AG04450 (cell line): ENCODE results near the gene EFHD1. TPM values are rescaled to one million over a fixed set of nuclear protein-coding genes. Genes with fewer than 3 reads are reported as not detected.

Experiments used
- CTCF ChIA-PET: fragments of 300-600, 350-600 bp; formaldehyde crosslinking; extraction: SDS; loops from one replicate; lab custom pipeline; 2022; ENCODE audit warnings: antibody characterized with exemption, inconsistent platforms; lab: Charles Lee
- POLR2A ChIA-PET: fragments of 350-600 bp; formaldehyde crosslinking; extraction: SDS; loops from one replicate; lab custom pipeline; 2021; ENCODE audit warnings: antibody characterized with exemption, inconsistent platforms; lab: Yijun Ruan, JAX
- DNase-seq: peaks from one replicate; pipeline ENCODE4 v3.0.0-alpha.2; 2011; ENCODE audit warnings: low read depth, low spot score
- H3K27ac ChIP-seq: one replicate; pipeline ENCODE4 v1.5.1; 2012; ENCODE audit warnings: low read depth, low read length, control low read depth
- H3K27me3 ChIP-seq: one replicate; pipeline ENCODE4 v1.6.0; 2012; ENCODE audit warnings: low read length; ENCODE audit not compliant: control insufficient read depth, insufficient read depth
- H3K4me3 ChIP-seq: 2 replicates; pipeline ENCODE4 v1.5.1; 2011; ENCODE audit warnings: mild to moderate bottlenecking, low read depth, low read length, control low read depth
- H3K9me3 ChIP-seq: 2 replicates; pipeline ENCODE4 v1.5.1; 2012; ENCODE audit warnings: low read length; ENCODE audit not compliant: control insufficient read depth, insufficient read depth
- CTCF ChIP-seq: IDR thresholded peaks from 2 replicates; pipeline ENCODE4 v1.5.1; 2011; ENCODE audit warnings: low read depth, low read length, control low read depth, inconsistent platforms
- polyA minus RNA-seq: library from RNA; depleted of rRNA, polyadenylated mRNA; stranded (reverse); fragments of >200 nt; gene quantifications from 2 replicates; pipeline ENCODE4 v1.2.3, GENCODE V29; 2011; rRNA and poly(A)+ RNA removed
- polyA plus RNA-seq: library from polyadenylated mRNA; depleted of rRNA; stranded (reverse); fragments of >200 nt; gene quantifications from 2 replicates; pipeline ENCODE4 v1.2.3, GENCODE V29; 2011; rRNA removed

The EFHD1 gene, protein sequence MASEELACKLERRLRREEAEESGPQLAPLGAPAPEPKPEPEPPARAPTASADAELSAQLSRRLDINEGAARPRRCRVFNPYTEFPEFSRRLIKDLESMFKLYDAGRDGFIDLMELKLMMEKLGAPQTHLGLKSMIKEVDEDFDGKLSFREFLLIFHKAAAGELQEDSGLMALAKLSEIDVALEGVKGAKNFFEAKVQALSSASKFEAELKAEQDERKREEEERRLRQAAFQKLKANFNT
- polyA plus RNA-seq (0.05 TPM in 1 of 2 replicates, not detected in the other), polyA minus RNA-seq (0.17 TPM in 1 of 2 replicates, not detected in the other)

GRCh38 chr2:232633413-232634205, at the start of gene EFHD1:
Gene EFHD1, plus strand, starts transcription at chr2:232633604. Its CDS starts 101 bp downstream, at chr2:232633705.
- CTCF ChIA-PET: interaction anchor here (0.6 to 1.6 kb wide), 3 partner anchors 22 to 618 kb away, joined by 3 to 4 read pairs (median 3); partner anchors contain the start of gene ATG16L1
- H3K4me3 ChIP-seq: peak within 1 kb of the TSS; percentile 59
- peaks cover 59% of the 10 kb centered on the region for H3K27me3 ChIP-seq
- TF ChIP-seq CTCF: no peak
- POLR2A ChIA-PET: interaction anchor here (1.0 to 1.5 kb wide), 2 partner anchors 10 to 22 kb away, joined by 3 to 4 read pairs; no protein-coding TSS in a partner anchor
- no peak for DNase-seq
- no peaks in the 10 kb centered on the region; the same call in 1 of the 2 replicates for H3K9me3 ChIP-seq
- no peak within 1 kb of the TSS for H3K27ac ChIP-seq

DNA sequence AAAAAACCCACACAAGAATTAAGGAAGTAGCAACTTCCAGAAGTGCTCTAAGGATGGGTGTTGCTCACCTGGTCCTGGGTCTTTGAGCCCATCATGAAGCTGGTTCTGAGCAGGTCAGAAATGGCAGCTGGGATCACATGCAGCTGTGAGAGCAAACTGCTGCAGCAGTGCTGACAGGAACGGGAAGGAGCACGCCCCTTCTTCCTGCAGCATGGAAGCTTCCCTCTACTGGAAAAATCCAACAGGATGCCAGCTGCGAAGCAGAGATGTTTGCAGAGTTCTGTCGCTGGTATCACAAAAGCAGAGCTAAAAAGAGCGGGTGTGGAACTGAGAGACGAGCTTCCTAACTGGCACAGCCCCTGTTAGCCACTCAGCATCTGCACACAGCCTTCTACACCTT, 49.2 kb upstream of the EFHD1 start:
- H3K4me3 ChIP-seq: no peak overlapping the region
- H3K27me3 ChIP-seq: no peaks in the 10 kb centered on the region
- CTCF ChIA-PET: interaction anchor here (0.5 kb wide), 1 partner anchor 38 kb away, joined by 4 read pairs; no protein-coding TSS in a partner anchor
- POLR2A ChIA-PET: interaction anchor here (0.7 kb wide), 1 partner anchor 16 kb away, joined by 3 read pairs; no protein-coding TSS in a partner anchor
- no peak for TF ChIP-seq CTCF
- no peak overlapping the region for H3K27ac ChIP-seq
- DNase-seq: no peak
- H3K9me3 ChIP-seq: no peaks in the 10 kb centered on the region

DNA sequence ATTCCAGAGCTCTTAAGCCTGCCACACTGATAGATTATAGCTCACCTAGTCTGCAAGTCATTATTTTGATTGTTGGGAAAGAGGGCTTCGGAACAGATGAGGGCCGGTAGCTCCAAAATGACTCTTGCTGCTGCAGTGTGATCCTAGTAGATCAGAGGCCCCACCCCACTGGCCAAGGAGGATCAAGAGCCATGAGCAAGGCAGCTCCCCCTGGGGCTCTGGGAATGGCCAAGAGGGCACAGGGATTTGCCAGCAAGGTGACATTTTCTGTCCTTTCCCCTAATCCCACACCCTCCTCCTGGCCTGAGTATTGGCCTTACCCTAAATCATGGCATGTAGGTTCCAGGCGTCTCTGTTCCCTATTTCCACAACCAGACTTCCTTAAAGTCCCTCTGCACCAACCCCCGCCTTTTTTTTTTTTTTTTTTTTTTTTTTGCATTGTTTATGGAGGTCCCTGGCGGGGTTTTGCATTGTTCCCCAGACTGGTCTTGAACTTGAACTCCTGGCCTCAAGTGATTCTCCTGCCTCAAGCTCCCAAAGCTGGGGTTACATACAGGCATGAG, 46.4 kb upstream of the EFHD1 start:
- Histone ChIP-seq H3K27me3 (no peaks in the 10 kb centered on the region), H3K4me3 (no peak overlapping the region), H3K27ac (no peak overlapping the region), H3K9me3 (no peaks in the 10 kb centered on the region)
- DNase-seq: no peak
- CTCF ChIA-PET: no interaction called here
- no peak for TF ChIP-seq CTCF
- POLR2A ChIA-PET: no interaction called here

DNA sequence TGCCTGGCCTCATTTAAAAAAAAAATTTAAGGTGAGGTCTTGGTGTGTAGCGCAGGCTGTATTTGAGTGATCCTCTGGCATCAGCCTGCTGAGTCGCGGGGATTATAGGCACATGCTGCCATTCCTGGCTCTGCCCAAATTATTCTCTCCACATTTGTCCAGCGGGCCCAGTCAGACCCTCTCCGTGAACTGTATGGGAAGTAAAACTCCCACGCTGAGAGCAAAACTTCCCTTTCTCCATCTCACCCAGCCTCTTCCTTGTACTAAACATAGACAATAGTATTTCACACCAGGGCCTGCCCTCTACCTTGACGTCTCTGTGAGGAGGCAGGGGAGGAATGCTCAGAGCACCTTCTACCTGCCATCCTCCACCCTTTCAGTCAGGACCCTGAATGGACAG, 45.9 kb upstream of the EFHD1 start:
- no peak for DNase-seq
- Histone ChIP-seq H3K9me3 (no peaks in the 10 kb centered on the region), H3K4me3 (no peak overlapping the region), H3K27ac (no peak overlapping the region), H3K27me3 (no peaks in the 10 kb centered on the region)
- POLR2A ChIA-PET: no interaction called here
- CTCF ChIA-PET: no interaction called here
- no peak for TF ChIP-seq CTCF
